ENCODE results near the gene HOXA4. TPM values are rescaled to one million over a fixed set of nuclear protein-coding genes. Genes with fewer than 3 reads are reported as not detected.

The HOXA4 gene
- total RNA-seq, 1 experiment from 2014 or later, result 2.0 TPM

DNA sequence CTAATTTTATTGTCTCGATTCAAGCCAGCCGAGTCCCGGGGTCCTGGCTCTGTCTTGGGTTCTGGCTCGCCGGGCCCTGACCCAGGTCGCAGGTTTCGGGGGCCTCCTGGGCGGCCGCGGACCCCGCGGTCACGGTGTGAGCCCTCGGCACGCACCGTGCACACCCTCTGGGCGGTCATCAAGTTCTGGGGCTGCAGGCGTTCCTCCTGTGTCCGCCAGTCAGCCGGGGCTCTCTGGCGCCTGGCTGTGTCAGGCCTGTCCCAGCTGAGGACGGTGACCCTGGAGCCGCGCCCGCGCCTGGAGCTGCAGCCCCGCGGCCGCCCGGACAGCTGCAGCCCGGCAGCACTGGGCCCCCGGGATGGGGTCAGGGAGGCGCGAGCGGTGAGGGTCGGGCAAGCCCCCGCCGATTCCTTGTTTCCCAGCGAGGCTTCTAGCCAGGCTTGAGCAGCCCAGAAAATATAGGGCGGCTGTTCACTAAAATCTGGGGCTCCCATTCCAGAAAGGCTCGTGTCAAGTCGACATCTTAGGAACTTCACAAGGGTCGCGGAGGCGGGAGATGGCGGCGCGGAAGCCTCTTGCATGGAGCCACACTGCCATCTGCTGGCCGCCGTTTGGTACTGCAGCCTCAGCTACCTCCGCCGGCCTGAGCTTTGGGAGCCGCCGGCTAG lies 30.1 kb upstream of the HOXA4 start:
- Histone ChIP-seq H3K4me2 (ENCODE audit: low read length) (peak overlapping the region; percentile 97), H3K4me1 (ENCODE audit: control insufficient read depth in 1 of 2, insufficient read depth in 2 of 2, low read length in 2 of 2) (peaks cover 14 to 53% of the 10 kb centered on the region in 2 experiments), H2AFZ (ENCODE audit: low read depth, low read length, poor library complexity, severe bottlenecking) (peak overlapping the region; percentile 39), H3K9me2 (ENCODE audit: insufficient read depth) (no peaks in the 10 kb centered on the region), H3K4me3 (replicated peaks in 1 of 2; ENCODE audit: low read depth in 1 of 2, low read length in 2 of 2) (peak overlapping the region; percentile 49 to 77), H3K36me3 (ENCODE audit: control insufficient read depth in 1 of 2, insufficient read depth in 2 of 2, low read length in 2 of 2) (peaks cover 0 to 4% of the 10 kb centered on the region in 2 experiments; a peak in 1 of 4 replicates), H3K9me3 (ENCODE audit: control insufficient read depth in 1 of 2, insufficient read depth in 1 of 2, low read depth in 1 of 2, low read length in 2 of 2) (no peaks in the 10 kb centered on the region), H3K9ac (ENCODE audit: low read length) (peak overlapping the region; percentile 89), H4K20me1 (ENCODE audit: insufficient read depth) (no peaks in the 10 kb centered on the region), H3K79me2 (ENCODE audit: insufficient read depth, low read length) (peaks cover 47% of the 10 kb centered on the region), H3K27ac (ENCODE audit: low read depth, low read length) (peak overlapping the region; percentile 91), H3K27me3 (ENCODE audit: insufficient read depth, low read length) (no peaks in the 10 kb centered on the region)
- peak; percentile 39; the same call in 1 of the 2 replicates for TF ChIP-seq POLR2AphosphoS5 (IDR thresholded peaks at IDR 0.05; ENCODE audit: low read depth, low read length)
- TF ChIP-seq TCF7L2 (IDR thresholded peaks at IDR 0.05; ENCODE audit: borderline replicate concordance, extremely low read depth, insufficient read depth, insufficient read length), result peak; percentile 46
- TF ChIP-seq ZFX (IDR thresholded peaks at IDR 0.05), result peak; percentile 45; the same call in 1 of the 2 replicates
- TF ChIP-seq, protein P1, sequence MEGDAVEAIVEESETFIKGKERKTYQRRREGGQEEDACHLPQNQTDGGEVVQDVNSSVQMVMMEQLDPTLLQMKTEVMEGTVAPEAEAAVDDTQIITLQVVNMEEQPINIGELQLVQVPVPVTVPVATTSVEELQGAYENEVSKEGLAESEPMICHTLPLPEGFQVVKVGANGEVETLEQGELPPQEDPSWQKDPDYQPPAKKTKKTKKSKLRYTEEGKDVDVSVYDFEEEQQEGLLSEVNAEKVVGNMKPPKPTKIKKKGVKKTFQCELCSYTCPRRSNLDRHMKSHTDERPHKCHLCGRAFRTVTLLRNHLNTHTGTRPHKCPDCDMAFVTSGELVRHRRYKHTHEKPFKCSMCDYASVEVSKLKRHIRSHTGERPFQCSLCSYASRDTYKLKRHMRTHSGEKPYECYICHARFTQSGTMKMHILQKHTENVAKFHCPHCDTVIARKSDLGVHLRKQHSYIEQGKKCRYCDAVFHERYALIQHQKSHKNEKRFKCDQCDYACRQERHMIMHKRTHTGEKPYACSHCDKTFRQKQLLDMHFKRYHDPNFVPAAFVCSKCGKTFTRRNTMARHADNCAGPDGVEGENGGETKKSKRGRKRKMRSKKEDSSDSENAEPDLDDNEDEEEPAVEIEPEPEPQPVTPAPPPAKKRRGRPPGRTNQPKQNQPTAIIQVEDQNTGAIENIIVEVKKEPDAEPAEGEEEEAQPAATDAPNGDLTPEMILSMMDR (IDR thresholded peaks at IDR 0.05 in 2 of 3, conservative IDR thresholded peaks at IDR 0.05 in 1 of 3; ENCODE audit: borderline replicate concordance in 1 of 3, insufficient read depth in 1 of 3, low read depth in 2 of 3, low read length in 2 of 3), result peak in 2 of 3 experiments; percentile 89 to 95; a peak in 4 of 6 replicates
- TF ChIP-seq YY1 (IDR thresholded peaks at IDR 0.05; ENCODE audit: extremely low read depth, insufficient replicate concordance, low read depth, low read length), result peak; percentile 96
- TF ChIP-seq ZNF274 (IDR thresholded peaks at IDR 0.05; ENCODE audit: low read depth, low read length), result no peak
- TF ChIP-seq REST (IDR thresholded peaks at IDR 0.05; ENCODE audit: low read depth), result no peak
- TF ChIP-seq, protein P2, sequence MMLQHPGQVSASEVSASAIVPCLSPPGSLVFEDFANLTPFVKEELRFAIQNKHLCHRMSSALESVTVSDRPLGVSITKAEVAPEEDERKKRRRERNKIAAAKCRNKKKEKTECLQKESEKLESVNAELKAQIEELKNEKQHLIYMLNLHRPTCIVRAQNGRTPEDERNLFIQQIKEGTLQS (IDR thresholded peaks at IDR 0.05), result no peak
- peak; percentile 41 for ATAC-seq
- no TSS peak for BruUV-seq (replicated peaks)
- DNase-seq (ENCODE audit: low read depth, low spot score), result no peak
- POLR2A ChIA-PET, result interaction anchor here (0.7 to 1.4 kb wide), 4 partner anchors 479 to 995 kb away, joined by 3 to 5 read pairs (median 4); no protein-coding TSS in a partner anchor
- CTCF ChIA-PET, result interaction anchor here (0.6 to 3.4 kb wide), 25 partner anchors 8 to 1300 kb away, joined by 3 to 62 read pairs (median 4); partner anchors contain the start of gene HOXA3
- intact Hi-C loops (cut with micrococcal nuclease), result loop anchor here (1.0 to 10.0 kb wide), 9 partner anchors 474 to 1593 kb away; partner anchors contain the start of genes CBX3 and HNRNPA2B1
- RAD21 ChIA-PET (ENCODE audit: low non-redundant PET in 1 of 2, low total read pairs in 2 of 2, uncharacterized antibody in 2 of 2, unreplicated experiment in 2 of 2), result interaction anchor here (0.6 to 2.1 kb wide), 11 partner anchors 9 to 791 kb away, joined by 3 to 12 read pairs (median 4); partner anchors contain the start of gene HOXA6 (in 1 of the 2)
